ENCODE data around the gene BAMBI. TPM values are rescaled to one million over a fixed set of nuclear protein-coding genes. Genes with fewer than 3 reads are reported as not detected.
A peak's percentile ranks its signal among the peaks of the same experiment; 100 is the strongest.

Gene BAMBI
- total and polyA plus RNA-seq, 8 donors = 2.3 to 7.9 (median 3.8) TPM

GRCh38 chr10:28684157-28684985 lies 7.0 kb downstream of the BAMBI start:
- 90 to 91% methylated on average over 13 of the region's 13 CpGs for WGBS, 2 donors
- no peak for DNase-seq
- no peak overlapping the region for H3K27ac ChIP-seq
- no peak for ATAC-seq
- TF ChIP-seq CTCF (IDR thresholded peaks at IDR 0.05) = no peak
- intact Hi-C loops (cut with DNase I) = no loop called here
- no peaks in the 10 kb centered on the region for H3K9me3 ChIP-seq
- H3K4me1 ChIP-seq = no peaks in the 10 kb centered on the region
- no peak overlapping the region for H3K4me3 ChIP-seq
- H3K27me3 ChIP-seq = no peaks in the 10 kb centered on the region
- no peak for FAIRE-seq
- no peaks in the 10 kb centered on the region for H3K36me3 ChIP-seq

GRCh38 chr10:28684986-28685580 lies 7.8 kb downstream of the BAMBI start:
- ATAC-seq (peak in 1 of 4 donors; percentile 43), DNase-seq (no peak), FAIRE-seq (no peak)
- Histone ChIP-seq H3K9me3 (no peaks in the 10 kb centered on the region), H3K4me1 (no peaks in the 10 kb centered on the region), H3K27ac (no peak overlapping the region), H3K4me3 (no peak overlapping the region), H3K36me3 (no peaks in the 10 kb centered on the region), H3K27me3 (no peaks in the 10 kb centered on the region)
- no peak for TF ChIP-seq CTCF (IDR thresholded peaks at IDR 0.05)
- WGBS, 2 donors = 69 to 82% methylated on average over 5 of the region's 5 CpGs
- intact Hi-C loops (cut with DNase I) = no loop called here

GRCh38 chr10:28685717-28686116 lies 8.4 kb downstream of the BAMBI start:
- DNase-seq = no peak

GRCh38 chr10:28686835-28687682 lies 9.7 kb downstream of the BAMBI start:
- Histone ChIP-seq H3K36me3 (no peaks in the 10 kb centered on the region), H3K4me3 (no peak overlapping the region), H3K27me3 (no peaks in the 10 kb centered on the region), H3K4me1 (no peaks in the 10 kb centered on the region), H3K27ac (no peak overlapping the region), H3K9me3 (no peaks in the 10 kb centered on the region)
- intact Hi-C loops (cut with DNase I) = no loop called here
- FAIRE-seq (no peak), DNase-seq (no peak), ATAC-seq (no peak)
- 61 to 67% methylated on average over 4 of the region's 4 CpGs for WGBS, 2 donors
- no peak for TF ChIP-seq CTCF (IDR thresholded peaks at IDR 0.05)

More at GRCh38 chr10:28685717-28686116, 8.4 kb downstream of the BAMBI start:
- Histone ChIP-seq H3K36me3 (no peaks in the 10 kb centered on the region), H3K27ac (no peak overlapping the region), H3K9me3 (no peaks in the 10 kb centered on the region), H3K4me3 (no peak overlapping the region), H3K4me1 (no peaks in the 10 kb centered on the region), H3K27me3 (no peaks in the 10 kb centered on the region)
- no peak for TF ChIP-seq CTCF (IDR thresholded peaks at IDR 0.05)
- intact Hi-C loops (cut with DNase I) = no loop called here
- 87 to 91% methylated on average over 5 of the region's 5 CpGs for WGBS, 2 donors
- no peak for FAIRE-seq
- no peak for ATAC-seq

Measured in pancreas (tissue), 10 donors.